GM12878 (cell line): Measurements from ENCODE around the gene RARA. TPM values are rescaled to one million over a fixed set of nuclear protein-coding genes. Genes with fewer than 3 reads are reported as not detected.

Source experiments
- ATAC-seq: fragments of 200-7000 bp; cut with Tn5 transposase; 3 replicates; pipeline ENCODE4 v1.9.1; 2020; ENCODE audit warnings: mild to moderate bottlenecking, moderate library complexity
- BruUV-seq: library from RNA; stranded (reverse); fragments of 400-500 nt; replicated peaks from 2 replicates; lab custom pipeline; 2021; lab: Mats Ljungman, UMichigan
- CTCF ChIA-PET: fragments of 300-600 bp; sonication (Branson Sonifier 250); formaldehyde crosslinking; extraction: SDS; loops from one replicate; lab custom pipeline; 2021; ENCODE audit warnings: inconsistent platforms; lab: Yijun Ruan, JAX
- POLR2A ChIA-PET: fragments of 350-600 bp; formaldehyde crosslinking; extraction: SDS; loops from one replicate; lab custom pipeline; 2021; ENCODE audit warnings: inconsistent platforms; lab: Charles Lee
- RAD21 ChIA-PET: fragments of 300-600 bp; sonication (Branson Sonifier 250); formaldehyde crosslinking; loops from one replicate; lab custom pipeline; 2023; ENCODE audit warnings: antibody characterized with exemption; ENCODE audit not compliant: unreplicated experiment; lab: Charles Lee
- SMC1A ChIA-PET: fragments of 300-600 bp; sonication (Branson Sonifier 250); formaldehyde crosslinking; loops from one replicate; lab custom pipeline; 2023; ENCODE audit not compliant: unreplicated experiment, uncharacterized antibody; lab: Charles Lee
- DNase-seq: peaks from one replicate; pipeline ENCODE4 v3.0.0-alpha.2; 2011; ENCODE audit warnings: low read depth, low spot score
- FAIRE-seq: peaks from 3 replicates; lab custom pipeline; 2011; peaks lifted over from hg19 to GRCh38; lab: Jason Lieb, UNC
- H2AFZ ChIP-seq: 2 replicates; pipeline ENCODE4 v1.6.0; 2011; ENCODE audit warnings: low read depth, low read length, control low read depth; ENCODE audit not compliant: control insufficient read depth
- H3K27ac ChIP-seq: 2 replicates; pipeline ENCODE4 v1.5.1; 2011; ENCODE audit warnings: control low read depth; ENCODE audit not compliant: control insufficient read depth, insufficient read depth
- H3K27me3 ChIP-seq, 2 experiments: replicated peaks in 1 of 2; 2 replicates each; pipeline versions ENCODE4 v1.6.0 to v1.6.1; 2011; ENCODE audit warnings: low read length in 1 of 2; ENCODE audit not compliant: control insufficient read depth in 2 of 2, insufficient read depth in 2 of 2
- H3K36me3 ChIP-seq, 2 experiments: 2 replicates each; pipeline ENCODE4 v1.5.1; 2011; ENCODE audit warnings: low read length in 1 of 2; ENCODE audit not compliant: control insufficient read depth in 2 of 2, insufficient read depth in 2 of 2
- H3K4me1 ChIP-seq: 2 replicates; pipeline ENCODE4 v1.6.1; 2011; ENCODE audit warnings: mild to moderate bottlenecking, low read length, moderate library complexity, mixed read lengths; ENCODE audit not compliant: control insufficient read depth, insufficient read depth
- H3K4me2 ChIP-seq: 2 replicates; pipeline ENCODE4 v1.6.0; 2011; ENCODE audit warnings: control low read depth; ENCODE audit not compliant: control insufficient read depth, insufficient read depth
- H3K4me3 ChIP-seq: fragments of 200-600 bp; sonication (generic); 2 replicates; pipeline ENCODE4 v1.5.1; 2016
- H3K79me2 ChIP-seq: 2 replicates; pipeline ENCODE4 v1.6.0; 2011; ENCODE audit warnings: low read length; ENCODE audit not compliant: control insufficient read depth, insufficient read depth
- H3K9ac ChIP-seq: 2 replicates; pipeline ENCODE4 v1.8.0; 2011; ENCODE audit warnings: low read length, control low read depth, mixed read lengths; ENCODE audit not compliant: control insufficient read depth, insufficient read depth
- H3K9me3 ChIP-seq: replicated peaks from 3 replicates; pipeline ENCODE4 v1.5.1; 2011; ENCODE audit warnings: mild to moderate bottlenecking, low read length; ENCODE audit not compliant: control insufficient read depth, insufficient read depth
- H4K20me1 ChIP-seq: 2 replicates; pipeline ENCODE4 v1.6.0; 2011; ENCODE audit not compliant: control insufficient read depth, insufficient read depth
- CBFB ChIP-seq: IDR thresholded peaks from 2 replicates; pipeline ENCODE4 v1.6.1; 2016; ENCODE audit warnings: antibody characterized with exemption, low read depth
- EP300 ChIP-seq, 2 experiments: fragments of 150-350 bp in 1 of 2; IDR thresholded peaks; 2 replicates each; pipeline ENCODE4 v1.6.1; 2011 to 2012; ENCODE audit warnings: low read depth in 2 of 2, low read length in 2 of 2, borderline replicate concordance in 1 of 2, improper control_type of control experiment in 1 of 2, inconsistent platforms in 1 of 2; ENCODE audit not compliant: control insufficient read depth in 1 of 2
- IRF4 ChIP-seq: IDR thresholded peaks from 2 replicates; pipeline ENCODE4 v1.6.1; 2011; ENCODE audit warnings: low read depth, low read length
- PML ChIP-seq: IDR thresholded peaks from 2 replicates; pipeline ENCODE4 v1.6.1; 2012; ENCODE audit warnings: low read length, inconsistent platforms
- PRDM15 ChIP-seq: fragments of 450-650 bp; formaldehyde crosslinking; IDR thresholded peaks from 2 replicates; pipeline ENCODE4 v1.4.0; 2020; ENCODE audit warnings: mild to moderate bottlenecking, moderate library complexity
- SIX5 ChIP-seq: IDR thresholded peaks from 2 replicates; pipeline ENCODE4 v1.6.1; 2011; ENCODE audit warnings: mild to moderate bottlenecking, low read depth, low read length, moderate library complexity; ENCODE audit not compliant: severe bottlenecking
- SMARCA5 ChIP-seq: fragments of 450-650 bp; IDR thresholded peaks from 2 replicates; pipeline ENCODE4 v1.6.1; 2017; ENCODE audit warnings: mild to moderate bottlenecking
- SUPT20H ChIP-seq: IDR thresholded peaks from 2 replicates; pipeline ENCODE4 v1.6.1; 2011; ENCODE audit warnings: low read depth, mild to moderate bottlenecking, low read length, moderate library complexity, borderline replicate concordance; ENCODE audit not compliant: control insufficient read depth
- TCF12 ChIP-seq: IDR thresholded peaks from 2 replicates; pipeline ENCODE4 v1.6.1; 2011; ENCODE audit warnings: low read depth, mild to moderate bottlenecking, low read length
- ZNF622 ChIP-seq: fragments of 450-650 bp; IDR thresholded peaks from 2 replicates; pipeline ENCODE4 v1.6.1; 2017; ENCODE audit warnings: mild to moderate bottlenecking, inconsistent platforms
- WGBS: methylation state at CpG from one replicate; pipeline ENCODE4 v1.1.6; 2016; ENCODE audit warnings: low lambda C conversion rate; ENCODE audit not compliant: insufficient replicate concordance, insufficient coverage; ENCODE audit errors: missing lambda C conversion rate; 5-methylcytosine and 5-hydroxymethylcytosine counted together
- in situ Hi-C: fragments of 300-500 bp; cut with MboI; formaldehyde crosslinking; loops from 9 replicates; pipeline ENCODE4 v1.14.3; 2018; ENCODE audit warnings: mixed read lengths
- intact Hi-C: fragments of 100-400 bp; cut with micrococcal nuclease; formaldehyde crosslinking; loops from one replicate; pipeline ENCODE4 v1.14.2; 2022; ENCODE audit not compliant: unreplicated experiment
- polyA plus RNA-seq, 11 experiments: library from polyadenylated mRNA; depleted of rRNA in 4 of 11; unstranded in 6 of 11; stranded (reverse) in 5 of 11; fragments of >200 nt; fragmentation: Nextera tagmentation in 4 of 11; fragmentation: Illumina TruSeq in 1 of 11; extraction: Ambion mirVana in 4 of 11; extraction: Trizol in 1 of 11; gene quantifications; 1 replicate in 1 of 11; 2 replicates in 10 of 11; pipeline versions ENCODE4 v1.2.1 to v1.2.3, GENCODE V29; 2011 to 2016; ENCODE audit warnings: inconsistent platforms in 2 of 11, missing spikeins in 2 of 11, low read depth in 1 of 11
- total RNA-seq, 4 experiments: library from RNA; depleted of rRNA in 3 of 4; stranded (reverse); fragments of >200 nt in 3 of 4; fragmentation: Illumina TruSeq in 1 of 4; extraction: Trizol in 1 of 4; gene quantifications; 2 replicates each; pipeline versions ENCODE4 v1.2.1 to v1.2.3, GENCODE V29; 2013 to 2021
- TF ChIP-seq, protein P1 (sequence below): fragments of 450-650 bp; IDR thresholded peaks from 2 replicates; pipeline ENCODE4 v1.6.1; 2017; ENCODE audit warnings: borderline replicate concordance
- TF ChIP-seq, protein P2 (sequence below): fragments of 450-650 bp; IDR thresholded peaks from 2 replicates; pipeline ENCODE4 v1.6.1; 2017; ENCODE audit warnings: mild to moderate bottlenecking, low read depth, inconsistent platforms; ENCODE audit not compliant: poor library complexity, severe bottlenecking

Gene RARA
- total and polyA plus RNA-seq, 10 of the 15 experiments (the other 5 are each of a cell fraction or from before 2014, with no cell fraction given) = 0.13 to 33.6 (median 13.6) TPM

GRCh38 chr17:40362696-40363110, 53.7 kb downstream of the RARA start:
- in situ Hi-C loops (no loop called here), intact Hi-C loops (loop anchor here (5.0 kb wide), 2 partner anchors 80 to 185 kb away; partner anchors contain the start of gene IGFBP4)
- ATAC-seq = peak; percentile 95
- Histone ChIP-seq H3K4me1 (no peaks in the 10 kb centered on the region; the same call in none of the 2 replicates), H2AFZ (peak overlapping the region; percentile 62), H3K27me3 (peaks cover 0 to 2% of the 10 kb centered on the region in 2 experiments; a peak in 1 of 4 replicates), H4K20me1 (no peaks in the 10 kb centered on the region), H3K27ac (no peak overlapping the region), H3K4me2 (peak overlapping the region; percentile 85), H3K4me3 (peak overlapping the region; percentile 65; the same call in 1 of the 2 replicates), H3K9ac (no peak overlapping the region; the same call in 1 of the 2 replicates), H3K79me2 (no peaks in the 10 kb centered on the region), H3K36me3 (no peaks in the 10 kb centered on the region), H3K9me3 (no peaks in the 10 kb centered on the region; the same call in 2 of the 3 replicates)
- ChIA-PET POLR2A (interaction anchor here (0.6 to 2.2 kb wide), 3 partner anchors 47 to 169 kb away, joined by 3 to 12 read pairs (median 5); no protein-coding TSS in a partner anchor), CTCF (interaction anchor here (0.6 to 5.9 kb wide), 22 partner anchors 13 to 1300 kb away, joined by 3 to 75 read pairs (median 4); partner anchors contain the start of gene TOP2A), RAD21 (interaction anchor here (0.6 to 3.5 kb wide), 12 partner anchors 11 to 264 kb away, joined by 3 to 29 read pairs (median 3); partner anchors contain the start of gene IGFBP4), SMC1A (interaction anchor here (0.6 to 4.9 kb wide), 8 partner anchors 36 to 293 kb away, joined by 3 to 38 read pairs (median 4); partner anchors contain the start of gene IGFBP4)
- no TSS peak for BruUV-seq
- no peak for DNase-seq
- WGBS = 0% methylated on average over 27 of the region's 58 CpGs
- peak; percentile 72 for FAIRE-seq
- TF ChIP-seq SUPT20H = no peak
- TF ChIP-seq CBFB = no peak
- TF ChIP-seq TCF12 = 0 out of 2 replicates have a peak, but pooled peaks have one; percentile 19
- no peak for TF ChIP-seq SIX5
- TF ChIP-seq EP300 (IDR thresholded peaks at IDR 0.05; ENCODE audit: borderline replicate concordance in 1 of 2, control insufficient read depth in 1 of 2, low read depth in 2 of 2, low read length in 2 of 2) = no peak
- no peak for TF ChIP-seq PRDM15 (CRISPR knock-in tag)
- peak; percentile 83; the same call in 1 of the 2 replicates for TF ChIP-seq SMARCA5
- TF ChIP-seq, protein P1, sequence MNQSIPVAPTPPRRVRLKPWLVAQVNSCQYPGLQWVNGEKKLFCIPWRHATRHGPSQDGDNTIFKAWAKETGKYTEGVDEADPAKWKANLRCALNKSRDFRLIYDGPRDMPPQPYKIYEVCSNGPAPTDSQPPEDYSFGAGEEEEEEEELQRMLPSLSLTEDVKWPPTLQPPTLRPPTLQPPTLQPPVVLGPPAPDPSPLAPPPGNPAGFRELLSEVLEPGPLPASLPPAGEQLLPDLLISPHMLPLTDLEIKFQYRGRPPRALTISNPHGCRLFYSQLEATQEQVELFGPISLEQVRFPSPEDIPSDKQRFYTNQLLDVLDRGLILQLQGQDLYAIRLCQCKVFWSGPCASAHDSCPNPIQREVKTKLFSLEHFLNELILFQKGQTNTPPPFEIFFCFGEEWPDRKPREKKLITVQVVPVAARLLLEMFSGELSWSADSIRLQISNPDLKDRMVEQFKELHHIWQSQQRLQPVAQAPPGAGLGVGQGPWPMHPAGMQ = no peak
- no peak for TF ChIP-seq IRF4
- TF ChIP-seq PML = no peak
- TF ChIP-seq ZNF622 = no peak
- TF ChIP-seq, protein P2, sequence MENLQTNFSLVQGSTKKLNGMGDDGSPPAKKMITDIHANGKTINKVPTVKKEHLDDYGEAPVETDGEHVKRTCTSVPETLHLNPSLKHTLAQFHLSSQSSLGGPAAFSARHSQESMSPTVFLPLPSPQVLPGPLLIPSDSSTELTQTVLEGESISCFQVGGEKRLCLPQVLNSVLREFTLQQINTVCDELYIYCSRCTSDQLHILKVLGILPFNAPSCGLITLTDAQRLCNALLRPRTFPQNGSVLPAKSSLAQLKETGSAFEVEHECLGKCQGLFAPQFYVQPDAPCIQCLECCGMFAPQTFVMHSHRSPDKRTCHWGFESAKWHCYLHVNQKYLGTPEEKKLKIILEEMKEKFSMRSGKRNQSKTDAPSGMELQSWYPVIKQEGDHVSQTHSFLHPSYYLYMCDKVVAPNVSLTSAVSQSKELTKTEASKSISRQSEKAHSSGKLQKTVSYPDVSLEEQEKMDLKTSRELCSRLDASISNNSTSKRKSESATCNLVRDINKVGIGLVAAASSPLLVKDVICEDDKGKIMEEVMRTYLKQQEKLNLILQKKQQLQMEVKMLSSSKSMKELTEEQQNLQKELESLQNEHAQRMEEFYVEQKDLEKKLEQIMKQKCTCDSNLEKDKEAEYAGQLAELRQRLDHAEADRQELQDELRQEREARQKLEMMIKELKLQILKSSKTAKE = no peak
